Endothelial cell of umbilical vein (primary cell): ENCODE data around the gene CCDC30. TPM values are rescaled to one million over a fixed set of nuclear protein-coding genes. Genes with fewer than 3 reads are reported as not detected.

Experiments used
- BruUV-seq: library from RNA; stranded (reverse); fragments of 400-500 nt; replicated peaks from 2 replicates; lab custom pipeline; 2021; lab: Mats Ljungman, UMichigan
- CTCF ChIA-PET: fragments of 300-600, 350-600 bp; sonication (Branson Sonifier 250); formaldehyde crosslinking; loops from one replicate; lab custom pipeline; 2021; ENCODE audit warnings: antibody characterized with exemption, inconsistent platforms; lab: Charles Lee
- POLR2A ChIA-PET: fragments of 300-600, 350-600 bp; sonication (Branson Sonifier 250); formaldehyde crosslinking; loops from one replicate; lab custom pipeline; 2021; ENCODE audit warnings: antibody characterized with exemption, inconsistent platforms; lab: Charles Lee
- DNase-seq: peaks from one replicate; pipeline ENCODE4 v3.0.0-alpha.2; 2011; ENCODE audit warnings: low read depth, low spot score
- FAIRE-seq: peaks from 2 replicates; lab custom pipeline; 2011; peaks lifted over from hg19 to GRCh38; lab: Jason Lieb, UNC
- H2AFZ ChIP-seq: 2 replicates; pipeline ENCODE4 v1.6.0; 2012; ENCODE audit warnings: low read depth, low read length, control low read depth, inconsistent platforms
- H3K27ac ChIP-seq: 2 replicates; pipeline ENCODE4 v1.5.1; 2011; ENCODE audit warnings: low read depth, mild to moderate bottlenecking, control low read depth, low read length, moderate library complexity; ENCODE audit not compliant: insufficient read depth
- H3K27me3 ChIP-seq, 2 experiments: 2 replicates each; pipeline versions ENCODE4 v1.6.0 to v1.6.1; 2011; ENCODE audit warnings: low read length in 2 of 2, mixed read lengths in 1 of 2; ENCODE audit not compliant: control insufficient read depth in 2 of 2, insufficient read depth in 2 of 2
- H3K36me3 ChIP-seq, 2 experiments: 2 replicates in 1 of 2; 3 replicates in 1 of 2; pipeline ENCODE4 v1.5.1; 2011; ENCODE audit warnings: low read length in 2 of 2, mild to moderate bottlenecking in 1 of 2, moderate library complexity in 1 of 2; ENCODE audit not compliant: control insufficient read depth in 2 of 2, insufficient read depth in 2 of 2; ENCODE audit errors: extremely low read depth in 1 of 2
- H3K4me1 ChIP-seq: 3 replicates; pipeline ENCODE4 v1.5.1; 2011; ENCODE audit warnings: mild to moderate bottlenecking, low read length; ENCODE audit not compliant: control insufficient read depth, insufficient read depth; ENCODE audit errors: extremely low read depth
- H3K4me2 ChIP-seq: 2 replicates; pipeline ENCODE4 v1.6.1; 2011; ENCODE audit warnings: low read length, control low read depth, mixed read lengths; ENCODE audit not compliant: insufficient read depth
- H3K4me3 ChIP-seq, 3 experiments: fragments of 200-600 bp in 1 of 3; sonication (generic), shearing (Covaris generic) in 1 of 3; replicated peaks in 1 of 3; 2 replicates each; pipeline ENCODE4 v1.5.1; 2011 to 2016; ENCODE audit warnings: control low read depth in 3 of 3, low read length in 3 of 3, mild to moderate bottlenecking in 2 of 3, inconsistent platforms in 1 of 3, low read depth in 1 of 3, moderate library complexity in 1 of 3; ENCODE audit not compliant: insufficient read depth in 1 of 3
- H3K79me2 ChIP-seq: 2 replicates; pipeline ENCODE4 v1.6.0; 2012; ENCODE audit warnings: low read length, inconsistent platforms; ENCODE audit not compliant: control insufficient read depth, insufficient read depth
- H3K9ac ChIP-seq: replicated peaks from 2 replicates; pipeline ENCODE3; 2011; ENCODE audit warnings: low read length, control low read depth; ENCODE audit not compliant: insufficient read depth; ENCODE audit errors: extremely low read depth
- H3K9me1 ChIP-seq: replicated peaks from 3 replicates; pipeline ENCODE4 v1.6.0; 2011; ENCODE audit warnings: mild to moderate bottlenecking, low read length; ENCODE audit not compliant: control insufficient read depth, insufficient read depth; ENCODE audit errors: extremely low read depth
- H3K9me3 ChIP-seq: replicated peaks from 2 replicates; pipeline ENCODE4 v1.5.1; 2012; ENCODE audit warnings: low read length, inconsistent platforms; ENCODE audit not compliant: control insufficient read depth, insufficient read depth
- H4K20me1 ChIP-seq: replicated peaks from 2 replicates; pipeline ENCODE3; 2011; ENCODE audit warnings: mild to moderate bottlenecking, low read length; ENCODE audit not compliant: control insufficient read depth, insufficient read depth; ENCODE audit errors: extremely low read depth
- EZH2 ChIP-seq: IDR thresholded peaks from 2 replicates; pipeline ENCODE4 v1.6.1; 2012; ENCODE audit warnings: borderline replicate concordance, low read depth, mild to moderate bottlenecking, moderate library complexity, low read length, inconsistent platforms; ENCODE audit not compliant: severe bottlenecking
- FOS ChIP-seq: IDR thresholded peaks from 2 replicates; pipeline ENCODE4 v1.6.1; 2011; ENCODE audit warnings: mild to moderate bottlenecking, low read length, moderate library complexity, borderline replicate concordance; ENCODE audit not compliant: insufficient read depth
- GATA2 ChIP-seq: IDR thresholded peaks from 2 replicates; pipeline ENCODE4 v1.7.0; 2011; ENCODE audit warnings: low read depth, mild to moderate bottlenecking, moderate library complexity, mixed read lengths, low read length; ENCODE audit not compliant: insufficient read length, insufficient read depth
- JUN ChIP-seq: IDR thresholded peaks from 2 replicates; pipeline ENCODE4 v1.6.1; 2011; ENCODE audit warnings: borderline replicate concordance, low read depth; ENCODE audit not compliant: insufficient read length, insufficient read depth
- MYC ChIP-seq: IDR thresholded peaks from one replicate; pipeline ENCODE4 v1.6.1; 2011; ENCODE audit warnings: mild to moderate bottlenecking, low read depth, low read length
- POLR2A ChIP-seq: IDR thresholded peaks from 2 replicates; pipeline ENCODE4 v1.6.1; 2012; ENCODE audit warnings: low read depth, mild to moderate bottlenecking, control low read depth, low read length
- POLR2AphosphoS5 ChIP-seq: IDR thresholded peaks from 2 replicates; pipeline ENCODE4 v1.6.1; 2012; ENCODE audit warnings: low read depth, mild to moderate bottlenecking, control low read depth, low read length, moderate library complexity; ENCODE audit not compliant: insufficient read depth
- dilution Hi-C: fragments of 300-500 bp; cut with MboI; formaldehyde crosslinking; loops from one replicate; pipeline ENCODE4 v1.15.0; 2019; ENCODE audit warnings: low sequenced_read_pairs; ENCODE audit not compliant: extremely low pct_ligation_motif_present
- intact Hi-C: fragments of 100-400 bp; cut with micrococcal nuclease; formaldehyde crosslinking; loops from one replicate; pipeline ENCODE4 v1.10.0; 2022
- polyA plus RNA-seq, 4 experiments: library from polyadenylated mRNA; depleted of rRNA in 3 of 4; stranded (reverse) in 3 of 4; unstranded in 1 of 4; fragments of >200 nt; gene quantifications; 2 replicates each; pipeline versions ENCODE4 v1.2.1 to v1.2.3, GENCODE V29; 2011 to 2012; ENCODE audit warnings: missing spikeins in 1 of 4
- total RNA-seq: library from RNA; stranded (reverse); gene quantifications from 2 replicates; pipeline ENCODE4 v1.2.3, GENCODE V29; 2021
- TF ChIP-seq, protein P1 (sequence below), 2 donors: IDR thresholded peaks; 1 replicate in 1 of 2; 2 replicates in 1 of 2; pipeline ENCODE4 v1.5.1; 2011; ENCODE audit warnings: low read length in 2 of 2, mild to moderate bottlenecking in 2 of 2, moderate library complexity in 2 of 2, control low read depth in 1 of 2, inconsistent platforms in 1 of 2, low read depth in 1 of 2; ENCODE audit not compliant: insufficient read depth in 1 of 2; ENCODE audit errors: extremely low read depth in 1 of 2

Gene CCDC30
- total and polyA plus RNA-seq, 2 donors (not counting 3 experiments of a cell fraction or from before 2014, with no cell fraction given): 0.19 to 2.9 TPM

DNA sequence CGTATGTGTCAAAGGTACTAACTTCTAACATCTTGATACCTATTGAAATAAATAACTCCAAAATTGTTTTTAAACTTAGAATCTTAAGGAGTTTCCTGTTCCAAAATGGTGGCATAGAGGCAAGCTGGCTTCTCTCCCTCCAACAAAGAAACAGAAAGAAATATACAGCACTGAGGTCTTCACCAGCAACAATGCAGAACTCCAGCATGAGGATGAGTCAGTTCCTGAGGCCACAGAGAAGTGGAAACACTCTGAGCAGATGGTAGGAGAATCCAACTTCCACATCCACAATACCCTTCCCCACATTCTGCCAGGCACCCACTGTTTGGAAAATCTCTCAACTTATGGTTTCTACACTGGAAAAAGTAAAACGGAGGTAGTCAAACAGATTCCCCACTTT is 183.0 kb downstream of the CCDC30 start:
- Histone ChIP-seq H3K4me2 (peak overlapping the region; percentile 16), H3K27me3 (peaks cover 5 to 18% of the 10 kb centered on the region in 2 experiments), H4K20me1 (no peaks in the 10 kb centered on the region), H3K9me1 (no peaks in the 10 kb centered on the region), H3K4me3 (no peak overlapping the region), H3K79me2 (no peaks in the 10 kb centered on the region), H3K9ac (no peak overlapping the region), H2AFZ (peak overlapping the region; percentile 56), H3K36me3 (no peaks in the 10 kb centered on the region), H3K9me3 (no peaks in the 10 kb centered on the region), H3K4me1 (peaks cover 9% of the 10 kb centered on the region), H3K27ac (no peak overlapping the region)
- peak; percentile 57 for DNase-seq
- FAIRE-seq: peak; percentile 77
- ChIA-PET CTCF (interaction anchor here (1.0 to 1.5 kb wide), 3 partner anchors 44 to 68 kb away, joined by 3 read pairs; no protein-coding TSS in a partner anchor), POLR2A (no interaction called here)
- BruUV-seq: no TSS peak
- TF ChIP-seq MYC (no peak), EZH2 (no peak), POLR2A (no peak), POLR2AphosphoS5 (no peak), JUN (peak; percentile 48), FOS (peak; percentile 75), GATA2 (no peak)
- TF ChIP-seq, protein P1, sequence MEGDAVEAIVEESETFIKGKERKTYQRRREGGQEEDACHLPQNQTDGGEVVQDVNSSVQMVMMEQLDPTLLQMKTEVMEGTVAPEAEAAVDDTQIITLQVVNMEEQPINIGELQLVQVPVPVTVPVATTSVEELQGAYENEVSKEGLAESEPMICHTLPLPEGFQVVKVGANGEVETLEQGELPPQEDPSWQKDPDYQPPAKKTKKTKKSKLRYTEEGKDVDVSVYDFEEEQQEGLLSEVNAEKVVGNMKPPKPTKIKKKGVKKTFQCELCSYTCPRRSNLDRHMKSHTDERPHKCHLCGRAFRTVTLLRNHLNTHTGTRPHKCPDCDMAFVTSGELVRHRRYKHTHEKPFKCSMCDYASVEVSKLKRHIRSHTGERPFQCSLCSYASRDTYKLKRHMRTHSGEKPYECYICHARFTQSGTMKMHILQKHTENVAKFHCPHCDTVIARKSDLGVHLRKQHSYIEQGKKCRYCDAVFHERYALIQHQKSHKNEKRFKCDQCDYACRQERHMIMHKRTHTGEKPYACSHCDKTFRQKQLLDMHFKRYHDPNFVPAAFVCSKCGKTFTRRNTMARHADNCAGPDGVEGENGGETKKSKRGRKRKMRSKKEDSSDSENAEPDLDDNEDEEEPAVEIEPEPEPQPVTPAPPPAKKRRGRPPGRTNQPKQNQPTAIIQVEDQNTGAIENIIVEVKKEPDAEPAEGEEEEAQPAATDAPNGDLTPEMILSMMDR (IDR thresholded peaks at IDR 0.05; ENCODE audit: extremely low read depth in 1 of 2, insufficient read depth in 1 of 2, low read depth in 1 of 2, low read length in 2 of 2): no peak
- intact Hi-C loops: no loop called here
- dilution Hi-C loops: no loop called here
